ENCODE results near the gene LMBRD1.

LMBRD1 gene

DNA sequence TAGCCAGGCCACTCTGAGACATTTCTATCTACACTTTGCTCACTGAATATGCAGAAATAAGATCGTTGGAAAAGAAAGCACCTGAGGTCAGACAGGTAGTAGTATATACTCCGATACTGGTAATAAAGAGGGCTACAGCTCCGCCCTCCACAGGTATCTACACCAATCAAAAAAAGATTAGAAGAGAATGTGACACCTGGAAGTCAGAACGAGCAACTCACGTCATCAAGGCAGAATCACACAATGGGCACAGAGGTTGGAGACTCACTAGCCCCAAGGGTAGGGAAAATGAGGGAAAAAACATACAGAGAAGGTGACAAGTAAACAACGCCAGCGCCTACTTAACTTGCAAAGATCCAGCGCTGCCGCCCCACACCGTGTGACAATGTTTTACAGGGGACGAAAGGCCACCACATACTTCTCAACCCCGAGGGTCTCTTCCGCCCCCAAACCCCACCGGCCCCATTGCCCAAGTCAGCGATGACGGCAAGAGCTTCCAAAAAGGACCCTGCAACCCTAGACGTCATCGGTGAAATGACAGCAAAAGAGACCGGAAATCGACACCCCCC, 653 bp downstream of the LMBRD1 start:
- Histone ChIP-seq H4K20me1 (ENCODE audit: insufficient read depth) (no peaks in the 10 kb centered on the region), H3K27ac (peak overlapping the region; percentile 61), H3K4me3 (IDR thresholded peaks at IDR 0.05; ENCODE audit: insufficient read depth, low read depth, low read length) (no peak overlapping the region), H3K9ac (peak overlapping the region; percentile 77), H3K4me2 (peak overlapping the region; percentile 68; the same call in 1 of the 2 replicates), H2AFZ (ENCODE audit: low read depth) (peak overlapping the region; percentile 54), H3K36me3 (ENCODE audit: insufficient read depth) (no peaks in the 10 kb centered on the region), H3K79me2 (ENCODE audit: insufficient read depth, low read depth) (peaks cover 6% of the 10 kb centered on the region; the same call in 1 of the 2 replicates), H3K27me3 (ENCODE audit: insufficient read depth, low read depth) (no peaks in the 10 kb centered on the region), H3K4me1 (ENCODE audit: low read depth, poor library complexity, severe bottlenecking) (peaks cover 21% of the 10 kb centered on the region)
- TF ChIP-seq, protein P1, sequence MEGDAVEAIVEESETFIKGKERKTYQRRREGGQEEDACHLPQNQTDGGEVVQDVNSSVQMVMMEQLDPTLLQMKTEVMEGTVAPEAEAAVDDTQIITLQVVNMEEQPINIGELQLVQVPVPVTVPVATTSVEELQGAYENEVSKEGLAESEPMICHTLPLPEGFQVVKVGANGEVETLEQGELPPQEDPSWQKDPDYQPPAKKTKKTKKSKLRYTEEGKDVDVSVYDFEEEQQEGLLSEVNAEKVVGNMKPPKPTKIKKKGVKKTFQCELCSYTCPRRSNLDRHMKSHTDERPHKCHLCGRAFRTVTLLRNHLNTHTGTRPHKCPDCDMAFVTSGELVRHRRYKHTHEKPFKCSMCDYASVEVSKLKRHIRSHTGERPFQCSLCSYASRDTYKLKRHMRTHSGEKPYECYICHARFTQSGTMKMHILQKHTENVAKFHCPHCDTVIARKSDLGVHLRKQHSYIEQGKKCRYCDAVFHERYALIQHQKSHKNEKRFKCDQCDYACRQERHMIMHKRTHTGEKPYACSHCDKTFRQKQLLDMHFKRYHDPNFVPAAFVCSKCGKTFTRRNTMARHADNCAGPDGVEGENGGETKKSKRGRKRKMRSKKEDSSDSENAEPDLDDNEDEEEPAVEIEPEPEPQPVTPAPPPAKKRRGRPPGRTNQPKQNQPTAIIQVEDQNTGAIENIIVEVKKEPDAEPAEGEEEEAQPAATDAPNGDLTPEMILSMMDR (conservative IDR thresholded peaks at IDR 0.05; ENCODE audit: low read depth, low read length) = no peak

DNA sequence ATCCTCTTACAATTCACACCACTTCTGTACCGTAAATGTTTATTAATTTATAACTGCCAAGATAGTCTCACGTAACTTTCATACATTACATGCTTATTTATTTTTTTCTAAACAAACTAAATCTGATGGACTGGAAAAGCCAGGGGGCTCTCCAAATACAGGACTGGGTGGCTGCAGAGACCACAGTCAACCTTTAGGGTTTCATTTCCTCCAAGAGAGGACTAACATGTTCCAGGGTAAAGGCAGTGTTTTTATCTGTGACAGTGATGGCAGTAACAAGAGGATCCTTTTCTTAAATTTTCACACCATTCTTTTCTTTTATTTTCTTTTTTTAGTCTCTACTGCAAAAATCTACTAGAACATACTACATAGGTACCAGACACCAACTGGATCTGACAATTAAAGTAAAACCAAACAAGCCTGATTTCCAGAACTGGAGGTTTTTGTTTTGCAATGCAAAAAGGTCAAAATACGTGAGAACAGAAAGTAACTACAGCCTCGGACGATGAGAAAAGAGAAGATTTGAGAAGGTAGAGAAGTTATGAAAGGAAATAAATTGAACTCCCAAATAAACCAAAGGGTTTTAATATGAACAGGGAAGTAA, 1.2 kb downstream of the LMBRD1 start:
- Histone ChIP-seq H3K27ac (0 out of 2 replicates have a peak overlapping the region, but pooled peaks have one; percentile 61), H3K27me3 (ENCODE audit: insufficient read depth, low read depth) (no peaks in the 10 kb centered on the region), H4K20me1 (ENCODE audit: insufficient read depth) (no peaks in the 10 kb centered on the region), H3K4me3 (IDR thresholded peaks at IDR 0.05; ENCODE audit: insufficient read depth, low read depth, low read length) (no peak overlapping the region), H3K79me2 (ENCODE audit: insufficient read depth, low read depth) (peaks cover 6% of the 10 kb centered on the region; the same call in 1 of the 2 replicates), H3K9ac (peak overlapping the region; percentile 77; the same call in 1 of the 2 replicates), H3K4me1 (ENCODE audit: low read depth, poor library complexity, severe bottlenecking) (peaks cover 27% of the 10 kb centered on the region), H3K4me2 (peak overlapping the region; percentile 68), H2AFZ (ENCODE audit: low read depth) (peak overlapping the region; percentile 54), H3K36me3 (ENCODE audit: insufficient read depth) (no peaks in the 10 kb centered on the region)
- TF ChIP-seq, protein P1 (conservative IDR thresholded peaks at IDR 0.05; ENCODE audit: low read depth, low read length) = no peak

DNA sequence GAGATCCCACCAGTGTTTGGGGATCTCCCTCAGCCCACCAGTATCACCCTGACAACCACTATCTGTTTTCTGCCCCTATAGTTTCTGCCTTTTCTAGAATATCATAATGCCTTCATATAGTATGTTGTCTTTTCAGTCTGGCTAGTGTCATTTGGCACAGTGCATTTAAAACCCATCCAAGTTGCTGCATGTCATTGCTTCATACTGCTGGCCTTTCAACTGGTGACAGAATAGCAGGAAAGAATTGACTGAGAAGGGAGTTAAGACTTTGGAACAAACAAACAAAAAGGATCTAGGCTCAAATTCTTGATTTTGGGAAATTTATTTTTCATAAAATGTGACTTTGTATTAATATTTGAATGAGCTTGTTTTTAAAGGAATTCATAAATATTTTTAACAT, 4.5 kb downstream of the LMBRD1 start:
- Histone ChIP-seq H4K20me1 (ENCODE audit: insufficient read depth) (no peaks in the 10 kb centered on the region), H3K4me1 (ENCODE audit: low read depth, poor library complexity, severe bottlenecking) (peaks cover 26% of the 10 kb centered on the region), H3K79me2 (ENCODE audit: insufficient read depth, low read depth) (peaks cover 6% of the 10 kb centered on the region; the same call in 1 of the 2 replicates), H3K27me3 (ENCODE audit: insufficient read depth, low read depth) (no peaks in the 10 kb centered on the region), H3K4me2 (no peak overlapping the region), H3K4me3 (IDR thresholded peaks at IDR 0.05; ENCODE audit: insufficient read depth, low read depth, low read length) (no peak overlapping the region), H3K27ac (no peak overlapping the region), H3K9ac (no peak overlapping the region), H3K36me3 (ENCODE audit: insufficient read depth) (no peaks in the 10 kb centered on the region), H2AFZ (ENCODE audit: low read depth) (no peak overlapping the region)
- TF ChIP-seq, protein P1 (conservative IDR thresholded peaks at IDR 0.05; ENCODE audit: low read depth, low read length) = no peak

GRCh38 chr6:69791065-69791471, 5.7 kb downstream of the LMBRD1 start:
- Histone ChIP-seq H3K79me2 (ENCODE audit: insufficient read depth, low read depth) (peaks cover 6% of the 10 kb centered on the region; the same call in 1 of the 2 replicates), H3K9ac (no peak overlapping the region), H3K4me2 (no peak overlapping the region), H3K36me3 (ENCODE audit: insufficient read depth) (no peaks in the 10 kb centered on the region), H3K27me3 (ENCODE audit: insufficient read depth, low read depth) (no peaks in the 10 kb centered on the region), H4K20me1 (ENCODE audit: insufficient read depth) (no peaks in the 10 kb centered on the region), H3K4me3 (IDR thresholded peaks at IDR 0.05; ENCODE audit: insufficient read depth, low read depth, low read length) (no peak overlapping the region), H3K27ac (no peak overlapping the region), H2AFZ (ENCODE audit: low read depth) (no peak overlapping the region), H3K4me1 (ENCODE audit: low read depth, poor library complexity, severe bottlenecking) (peaks cover 23% of the 10 kb centered on the region)
- TF ChIP-seq, protein P1 (conservative IDR thresholded peaks at IDR 0.05; ENCODE audit: low read depth, low read length) = no peak
